Measurements from ENCODE around the gene CRABP1. TPM values are rescaled to one million over a fixed set of nuclear protein-coding genes. Genes with fewer than 3 reads are reported as not detected.

CRABP1 gene
- polyA plus RNA-seq, 3 donors, result not detected

- Mint-ChIP-seq H3K4me3 (peak overlapping the region in 1 of 2 donors; percentile 83), H3K4me1 (peaks cover 12% of the 10 kb centered on the region), H3K27ac (no peak overlapping the region), H3K27me3 (ENCODE audit: low read depth in 3 of 3) (peaks cover 60% of the 10 kb centered on the region in 3 donors), H3K36me3 (no peaks in the 10 kb centered on the region), H3K9me3 (peaks cover 0 to 8% (median 0%) of the 10 kb centered on the region in 7 donors)
- Histone ChIP-seq H3K36me3 (replicated peaks in 1 of 2; ENCODE audit: control insufficient read depth in 1 of 2, insufficient read depth in 2 of 2, low read length in 2 of 2) (no peaks in the 10 kb centered on the region), H3K27me3 (ENCODE audit: control insufficient read depth in 2 of 2, insufficient read depth in 2 of 2, low read length in 2 of 2) (peaks cover 41 to 62% of the 10 kb centered on the region in 2 donors), H3K4me1 (ENCODE audit: control insufficient read depth in 1 of 2, insufficient read depth in 2 of 2, low read length in 2 of 2) (peaks cover 11 to 17% of the 10 kb centered on the region in 2 donors), H2AFZ (ENCODE audit: insufficient read depth, low read depth, low read length, poor library complexity, severe bottlenecking) (no peak overlapping the region), H3K9ac (ENCODE audit: insufficient read depth, low read length, poor library complexity, severe bottlenecking) (no peak overlapping the region), H3K4me3 (replicated peaks in 1 of 3; ENCODE audit: low read depth in 2 of 3, low read length in 3 of 3) (no peak overlapping the region), H3K27ac (ENCODE audit: low read depth in 1 of 2, low read length in 2 of 2) (no peak overlapping the region), H3K4me2 (replicated peaks; ENCODE audit: extremely low read depth, low read length, poor library complexity, severe bottlenecking) (no peak overlapping the region), H4K20me1 (ENCODE audit: insufficient read depth, low read length) (no peaks in the 10 kb centered on the region), H3K9me3 (replicated peaks in 1 of 2; ENCODE audit: control insufficient read depth in 1 of 2, insufficient read depth in 1 of 2, low read length in 2 of 2) (peaks cover 0 to 9% of the 10 kb centered on the region in 2 donors), H3K79me2 (ENCODE audit: insufficient read depth, low read length) (no peaks in the 10 kb centered on the region)
- WGBS (ENCODE audit: insufficient coverage), result 72% methylated on average over 3 of the region's 5 CpGs
- intact Hi-C loops (cut with micrococcal nuclease), result no loop called here
- TF ChIP-seq CTCF (IDR thresholded peaks at IDR 0.05), result no peak
- DNase-seq, result no peak
Observed at GRCh38 chr15:78342021-78342420, 1.9 kb downstream of the CRABP1 start.

- Histone ChIP-seq H4K20me1 (ENCODE audit: insufficient read depth, low read length) (no peaks in the 10 kb centered on the region), H3K27ac (ENCODE audit: low read depth in 1 of 2, low read length in 2 of 2) (no peak overlapping the region), H3K4me2 (replicated peaks; ENCODE audit: extremely low read depth, low read length, poor library complexity, severe bottlenecking) (no peak overlapping the region), H3K4me3 (replicated peaks in 1 of 3; ENCODE audit: low read depth in 2 of 3, low read length in 3 of 3) (no peak overlapping the region), H3K79me2 (ENCODE audit: insufficient read depth, low read length) (no peaks in the 10 kb centered on the region), H3K4me1 (ENCODE audit: control insufficient read depth in 1 of 2, insufficient read depth in 2 of 2, low read length in 2 of 2) (peaks cover 11 to 17% of the 10 kb centered on the region in 2 donors), H2AFZ (ENCODE audit: insufficient read depth, low read depth, low read length, poor library complexity, severe bottlenecking) (no peak overlapping the region), H3K9me3 (replicated peaks in 1 of 2; ENCODE audit: control insufficient read depth in 1 of 2, insufficient read depth in 1 of 2, low read length in 2 of 2) (peaks cover 0 to 9% of the 10 kb centered on the region in 2 donors), H3K9ac (ENCODE audit: insufficient read depth, low read length, poor library complexity, severe bottlenecking) (no peak overlapping the region), H3K27me3 (ENCODE audit: control insufficient read depth in 2 of 2, insufficient read depth in 2 of 2, low read length in 2 of 2) (peaks cover 41 to 53% of the 10 kb centered on the region in 2 donors), H3K36me3 (replicated peaks in 1 of 2; ENCODE audit: control insufficient read depth in 1 of 2, insufficient read depth in 2 of 2, low read length in 2 of 2) (no peaks in the 10 kb centered on the region)
- no peak for TF ChIP-seq CTCF (IDR thresholded peaks at IDR 0.05)
- Mint-ChIP-seq H3K9me3 (peaks cover 0 to 5% (median 0%) of the 10 kb centered on the region in 7 donors), H3K27ac (no peak overlapping the region), H3K27me3 (ENCODE audit: low read depth in 3 of 3) (peaks cover 50 to 54% (median 53%) of the 10 kb centered on the region in 3 donors), H3K36me3 (no peaks in the 10 kb centered on the region), H3K4me3 (peak overlapping the region in 1 of 2 donors; percentile 13), H3K4me1 (peaks cover 12% of the 10 kb centered on the region)
- 90% methylated on average over 9 of the region's 12 CpGs for WGBS (ENCODE audit: insufficient coverage)
- intact Hi-C loops (cut with micrococcal nuclease), result no loop called here
- no peak for DNase-seq
Observed at GRCh38 chr15:78343276-78344060, 3.3 kb downstream of the CRABP1 start.
